ENCODE results near the gene LIN9. TPM values are rescaled to one million over a fixed set of nuclear protein-coding genes. Genes with fewer than 3 reads are reported as not detected.

The LIN9 gene
- total and polyA plus RNA-seq, 2 of the 8 experiments (the other 6 are each of a cell fraction or from before 2014, with no cell fraction given), result 5.6 to 12.6 TPM

- Histone ChIP-seq H3K4ac (replicated peaks; ENCODE audit: insufficient read length, low read depth, low read length) (no peak overlapping the region), H2BK20ac (ENCODE audit: low read length) (no peak overlapping the region), H3K14ac (ENCODE audit: insufficient read length) (no peak overlapping the region), H3K4me3 (ENCODE audit: extremely low read depth in 1 of 4, insufficient read depth in 2 of 4, low read depth in 3 of 4, low read length in 4 of 4) (no peak overlapping the region), H2BK15ac (ENCODE audit: low read length) (no peak overlapping the region), H3K27me3 (replicated peaks in 1 of 4; ENCODE audit: control insufficient read depth in 3 of 4, extremely low read depth in 1 of 4, insufficient read depth in 3 of 4, low read length in 3 of 4) (peaks cover 0 to 12% (median 9%) of the 10 kb centered on the region in 4 experiments; a peak in 5 of 7 replicates), H4K8ac (ENCODE audit: extremely low read depth, insufficient read depth, low read length) (no peak overlapping the region), H4K5ac (ENCODE audit: insufficient read length, low read depth, low read length) (no peak overlapping the region), H2BK12ac (ENCODE audit: low read depth, low read length) (no peak overlapping the region), H2BK5ac (ENCODE audit: low read depth, low read length) (no peak overlapping the region), H2BK120ac (replicated peaks; ENCODE audit: low read depth, low read length) (no peak overlapping the region), H4K91ac (replicated peaks; ENCODE audit: insufficient read length, low read length) (no peak overlapping the region), H3K36me3 (ENCODE audit: control insufficient read depth in 2 of 4, insufficient read depth in 4 of 4, low read length in 3 of 4) (no peaks in the 10 kb centered on the region), H2AFZ (ENCODE audit: low read length) (no peak overlapping the region), H4K20me1 (replicated peaks in 1 of 2; ENCODE audit: control insufficient read depth in 1 of 2, insufficient read depth in 2 of 2, low read length in 2 of 2) (no peaks in the 10 kb centered on the region), H3K4me2 (ENCODE audit: insufficient read depth in 1 of 2, low read depth in 2 of 2, low read length in 2 of 2) (peak overlapping the region in 1 of 2 experiments; percentile 90; a peak in 1 of 4 replicates), H3K23ac (ENCODE audit: insufficient read length) (no peak overlapping the region), H2AK5ac (ENCODE audit: low read depth, low read length) (no peak overlapping the region), H3K79me2 (ENCODE audit: control insufficient read depth in 1 of 2, insufficient read depth in 2 of 2, low read length in 2 of 2) (peaks cover 0 to 28% of the 10 kb centered on the region in 2 experiments; a peak in 3 of 4 replicates), H3K4me1 (replicated peaks in 1 of 4; ENCODE audit: control insufficient read depth in 3 of 4, insufficient read depth in 4 of 4, low read length in 3 of 4) (peaks cover 0 to 10% (median 7%) of the 10 kb centered on the region in 4 experiments; a peak in 6 of 7 replicates), H3K23me2 (ENCODE audit: low read depth, low read length) (peaks cover 5% of the 10 kb centered on the region; the same call in 1 of the 2 replicates), H3K9me3 (ENCODE audit: insufficient read depth in 2 of 2, low read depth in 1 of 2, low read length in 1 of 2) (no peaks in the 10 kb centered on the region), H3K79me1 (ENCODE audit: low read depth, low read length) (no peaks in the 10 kb centered on the region), H3K18ac (ENCODE audit: extremely low read depth, low read length) (no peak overlapping the region), H3K56ac (replicated peaks; ENCODE audit: insufficient read length, low read depth, low read length) (no peak overlapping the region), H3K27ac (ENCODE audit: low read depth, low read length) (no peak overlapping the region), H3K9ac (replicated peaks in 1 of 4; ENCODE audit: extremely low read depth in 1 of 4, low read depth in 3 of 4, low read length in 3 of 4) (no peak overlapping the region; a peak in 1 of 7 replicates)
- POLR2A ChIA-PET (ENCODE audit: partially characterized antibody), result interaction anchor here (0.9 to 2.6 kb wide), 6 partner anchors 17 to 94 kb away, joined by 3 to 13 read pairs (median 9); no protein-coding TSS in a partner anchor
- CTCF ChIA-PET (ENCODE audit: partially characterized antibody), result interaction anchor here (1.1 to 3.4 kb wide), 5 partner anchors 14 to 93 kb away, joined by 3 to 20 read pairs (median 4); no protein-coding TSS in a partner anchor
- 82% methylated on average over 2 of the region's 2 CpGs; no CpG with 5 or more reads in 1 of the 2 experiments for WGBS, 2 experiments (ENCODE audit: extremely low coverage in 1 of 2, insufficient coverage in 1 of 2, insufficient read length in 1 of 2, insufficient replicate concordance in 2 of 2, low coverage in 1 of 2, low lambda C conversion rate in 2 of 2, missing lambda C conversion rate in 1 of 2)
- DNase-seq (ENCODE audit: low read depth in 1 of 2, low spot score in 2 of 2), result no peak
- no peak for FAIRE-seq
- TF ChIP-seq SP1 (IDR thresholded peaks at IDR 0.05; ENCODE audit: low read depth, low read length) (no peak), JUN (IDR thresholded peaks at IDR 0.05; ENCODE audit: low read depth, low read length) (no peak), NRF1 (IDR thresholded peaks at IDR 0.05; ENCODE audit: low read depth, low read length) (no peak), RNF2 (IDR thresholded peaks at IDR 0.05; ENCODE audit: borderline replicate concordance, low read depth, low read length, missing control alignments, poor library complexity, severe bottlenecking) (no peak), ZNF274 (IDR thresholded peaks at IDR 0.05; ENCODE audit: borderline replicate concordance, extremely low read depth, low read length) (no peak), CTBP2 (IDR thresholded peaks at IDR 0.05; ENCODE audit: borderline replicate concordance, insufficient read depth, insufficient read length, low read length) (no peak), RAD21 (IDR thresholded peaks at IDR 0.05 in 1 of 2, conservative IDR thresholded peaks at IDR 0.05 in 1 of 2; ENCODE audit: low read depth in 2 of 2, low read length in 2 of 2) (no peak), CHD2 (IDR thresholded peaks at IDR 0.05; ENCODE audit: low read length) (no peak), POLR2A (IDR thresholded peaks at IDR 0.05; ENCODE audit: control extremely low read depth in 1 of 2, low read depth in 2 of 2, low read length in 2 of 2) (no peak), SIN3A (conservative IDR thresholded peaks at IDR 0.05 in 1 of 2, IDR thresholded peaks at IDR 0.05 in 1 of 2; ENCODE audit: low read depth in 1 of 2, low read length in 2 of 2) (no peak), JUND (IDR thresholded peaks at IDR 0.05; ENCODE audit: low read length) (no peak)
Measured at GRCh38 chr1:226310637-226311195, 1.8 kb upstream of the LIN9 start.

All from H1 (cell line).